Measurements from ENCODE around the gene MEGF10.

Gene MEGF10

DNA sequence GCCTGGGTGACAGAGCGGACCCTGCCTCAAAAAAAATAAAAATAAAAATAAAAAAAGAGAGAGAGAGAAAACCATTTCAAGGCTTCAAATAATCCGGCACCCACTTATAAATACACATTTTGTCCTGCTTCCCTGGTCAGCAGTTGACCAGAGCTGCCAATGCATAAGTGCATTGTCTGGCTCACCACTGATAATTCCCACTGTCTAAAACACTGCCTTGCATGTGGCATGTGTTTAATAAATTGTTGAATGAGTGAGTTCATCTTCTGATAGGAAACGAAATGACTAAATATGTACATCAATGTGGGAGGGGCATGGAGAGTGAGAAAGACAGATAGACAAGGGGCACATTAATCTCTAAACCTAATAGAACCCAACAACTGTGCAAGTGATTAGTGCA, 42.9 kb downstream of the MEGF10 start:
- ATAC-seq = no peak
- TF ChIP-seq TCF4 (CRISPR knock-in tag; IDR thresholded peaks at IDR 0.05; ENCODE audit: borderline replicate concordance) = no peak
- TF ChIP-seq, protein P1, sequence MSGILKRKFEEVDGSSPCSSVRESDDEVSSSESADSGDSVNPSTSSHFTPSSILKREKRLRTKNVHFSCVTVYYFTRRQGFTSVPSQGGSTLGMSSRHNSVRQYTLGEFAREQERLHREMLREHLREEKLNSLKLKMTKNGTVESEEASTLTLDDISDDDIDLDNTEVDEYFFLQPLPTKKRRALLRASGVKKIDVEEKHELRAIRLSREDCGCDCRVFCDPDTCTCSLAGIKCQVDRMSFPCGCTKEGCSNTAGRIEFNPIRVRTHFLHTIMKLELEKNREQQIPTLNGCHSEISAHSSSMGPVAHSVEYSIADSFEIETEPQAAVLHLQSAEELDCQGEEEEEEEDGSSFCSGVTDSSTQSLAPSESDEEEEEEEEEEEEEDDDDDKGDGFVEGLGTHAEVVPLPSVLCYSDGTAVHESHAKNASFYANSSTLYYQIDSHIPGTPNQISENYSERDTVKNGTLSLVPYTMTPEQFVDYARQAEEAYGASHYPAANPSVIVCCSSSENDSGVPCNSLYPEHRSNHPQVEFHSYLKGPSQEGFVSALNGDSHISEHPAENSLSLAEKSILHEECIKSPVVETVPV (CRISPR knock-in tag; IDR thresholded peaks at IDR 0.05) = no peak
- TF ChIP-seq PATZ1 (CRISPR knock-in tag; IDR thresholded peaks at IDR 0.05; ENCODE audit: borderline replicate concordance) = no peak
- TF ChIP-seq CSDC2 (CRISPR knock-in tag; IDR thresholded peaks at IDR 0.05) = no peak
- TF ChIP-seq ARNTL (CRISPR knock-in tag; IDR thresholded peaks at IDR 0.05; ENCODE audit: borderline replicate concordance, low read depth) = no peak
- no peak for TF ChIP-seq POU6F1 (CRISPR knock-in tag; IDR thresholded peaks at IDR 0.05; ENCODE audit: borderline replicate concordance, low read depth)
- no peak for TF ChIP-seq ZFP30 (CRISPR knock-in tag; IDR thresholded peaks at IDR 0.05)
- TF ChIP-seq, protein P2, sequence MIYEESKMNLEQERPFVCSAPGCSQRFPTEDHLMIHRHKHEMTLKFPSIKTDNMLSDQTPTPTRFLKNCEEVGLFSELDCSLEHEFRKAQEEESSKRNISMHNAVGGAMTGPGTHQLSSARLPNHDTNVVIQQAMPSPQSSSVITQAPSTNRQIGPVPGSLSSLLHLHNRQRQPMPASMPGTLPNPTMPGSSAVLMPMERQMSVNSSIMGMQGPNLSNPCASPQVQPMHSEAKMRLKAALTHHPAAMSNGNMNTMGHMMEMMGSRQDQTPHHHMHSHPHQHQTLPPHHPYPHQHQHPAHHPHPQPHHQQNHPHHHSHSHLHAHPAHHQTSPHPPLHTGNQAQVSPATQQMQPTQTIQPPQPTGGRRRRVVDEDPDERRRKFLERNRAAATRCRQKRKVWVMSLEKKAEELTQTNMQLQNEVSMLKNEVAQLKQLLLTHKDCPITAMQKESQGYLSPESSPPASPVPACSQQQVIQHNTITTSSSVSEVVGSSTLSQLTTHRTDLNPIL (CRISPR knock-in tag; IDR thresholded peaks at IDR 0.05; ENCODE audit: low read depth) = no peak

GRCh38 chr5:127335381-127335780, 44.8 kb downstream of the MEGF10 start:
- TF ChIP-seq ISL1 (CRISPR knock-in tag; IDR thresholded peaks at IDR 0.05) = peak; percentile 46
- TF ChIP-seq TOX (CRISPR knock-in tag; IDR thresholded peaks at IDR 0.05; ENCODE audit: borderline replicate concordance) = no peak
- TF ChIP-seq, protein P1 (CRISPR knock-in tag; IDR thresholded peaks at IDR 0.05) = no peak
- no peak for ATAC-seq

GRCh38 chr5:127337876-127338275, 47.3 kb downstream of the MEGF10 start:
- no peak for TF ChIP-seq BACH2 (CRISPR knock-in tag; IDR thresholded peaks at IDR 0.05; ENCODE audit: borderline replicate concordance)
- no peak for TF ChIP-seq GLIS3 (CRISPR knock-in tag; IDR thresholded peaks at IDR 0.05)
- no peak for TF ChIP-seq RARB (CRISPR knock-in tag; IDR thresholded peaks at IDR 0.05)
- TF ChIP-seq, protein P2 (CRISPR knock-in tag; IDR thresholded peaks at IDR 0.05; ENCODE audit: low read depth) = no peak
- no peak for TF ChIP-seq ESRRG (CRISPR knock-in tag; IDR thresholded peaks at IDR 0.05)
- TF ChIP-seq ISL1 (CRISPR knock-in tag; IDR thresholded peaks at IDR 0.05) = no peak
- TF ChIP-seq ZFP30 (CRISPR knock-in tag; IDR thresholded peaks at IDR 0.05) = no peak
- TF ChIP-seq TCF4 (CRISPR knock-in tag; IDR thresholded peaks at IDR 0.05; ENCODE audit: borderline replicate concordance) = no peak
- TF ChIP-seq, protein P3, sequence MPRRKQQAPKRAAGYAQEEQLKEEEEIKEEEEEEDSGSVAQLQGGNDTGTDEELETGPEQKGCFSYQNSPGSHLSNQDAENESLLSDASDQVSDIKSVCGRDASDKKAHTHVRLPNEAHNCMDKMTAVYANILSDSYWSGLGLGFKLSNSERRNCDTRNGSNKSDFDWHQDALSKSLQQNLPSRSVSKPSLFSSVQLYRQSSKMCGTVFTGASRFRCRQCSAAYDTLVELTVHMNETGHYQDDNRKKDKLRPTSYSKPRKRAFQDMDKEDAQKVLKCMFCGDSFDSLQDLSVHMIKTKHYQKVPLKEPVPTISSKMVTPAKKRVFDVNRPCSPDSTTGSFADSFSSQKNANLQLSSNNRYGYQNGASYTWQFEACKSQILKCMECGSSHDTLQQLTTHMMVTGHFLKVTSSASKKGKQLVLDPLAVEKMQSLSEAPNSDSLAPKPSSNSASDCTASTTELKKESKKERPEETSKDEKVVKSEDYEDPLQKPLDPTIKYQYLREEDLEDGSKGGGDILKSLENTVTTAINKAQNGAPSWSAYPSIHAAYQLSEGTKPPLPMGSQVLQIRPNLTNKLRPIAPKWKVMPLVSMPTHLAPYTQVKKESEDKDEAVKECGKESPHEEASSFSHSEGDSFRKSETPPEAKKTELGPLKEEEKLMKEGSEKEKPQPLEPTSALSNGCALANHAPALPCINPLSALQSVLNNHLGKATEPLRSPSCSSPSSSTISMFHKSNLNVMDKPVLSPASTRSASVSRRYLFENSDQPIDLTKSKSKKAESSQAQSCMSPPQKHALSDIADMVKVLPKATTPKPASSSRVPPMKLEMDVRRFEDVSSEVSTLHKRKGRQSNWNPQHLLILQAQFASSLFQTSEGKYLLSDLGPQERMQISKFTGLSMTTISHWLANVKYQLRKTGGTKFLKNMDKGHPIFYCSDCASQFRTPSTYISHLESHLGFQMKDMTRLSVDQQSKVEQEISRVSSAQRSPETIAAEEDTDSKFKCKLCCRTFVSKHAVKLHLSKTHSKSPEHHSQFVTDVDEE (CRISPR knock-in tag; IDR thresholded peaks at IDR 0.05) = no peak
- TF ChIP-seq SNAI2 (CRISPR knock-in tag; IDR thresholded peaks at IDR 0.05) = no peak
- ATAC-seq = no peak

Data from SK-N-SH treated with all-trans-retinoic acid at 6 μM for 48 hours (cell line).